GM12878 (cell line): Measurements from ENCODE around the gene GCK. TPM values are rescaled to one million over a fixed set of nuclear protein-coding genes. Genes with fewer than 3 reads are reported as not detected.

Experiments used
- polyA plus RNA-seq, 11 experiments: library from polyadenylated mRNA; depleted of rRNA in 4 of 11; unstranded in 6 of 11; stranded (reverse) in 5 of 11; fragments of >200 nt; fragmentation: Nextera tagmentation in 4 of 11; fragmentation: Illumina TruSeq in 1 of 11; extraction: Ambion mirVana in 4 of 11; extraction: Trizol in 1 of 11; gene quantifications; 1 replicate in 1 of 11; 2 replicates in 10 of 11; pipeline versions ENCODE4 v1.2.1 to v1.2.3, GENCODE V29; 2011 to 2016; ENCODE audit warnings: inconsistent platforms in 2 of 11, missing spikeins in 2 of 11, low read depth in 1 of 11
- small RNA-seq: library from RNA; depleted of rRNA; stranded (forward); fragments of <200 nt; gene quantifications from one replicate; pipeline ENCODE3, GENCODE V24; 2014
- total RNA-seq, 4 experiments: library from RNA; depleted of rRNA in 3 of 4; stranded (reverse); fragments of >200 nt in 3 of 4; fragmentation: Illumina TruSeq in 1 of 4; extraction: Trizol in 1 of 4; gene quantifications; 2 replicates each; pipeline versions ENCODE4 v1.2.1 to v1.2.3, GENCODE V29; 2013 to 2021

GCK gene
- total and polyA plus RNA-seq, 10 of the 15 experiments (the other 5 are each of a cell fraction or from before 2014, with no cell fraction given), result 0.06 to 0.16 TPM; not detected in 8

Small RNA genes lying within 50 kb of the gene (small RNA-seq; reads per million reads assigned to genes)
- not detected for gene RNA5SP230

Other genes starting within 250 kb of the GCK start
Only the 7 nearest of the 9 such genes appear.
- gene PGAM2, start 123.9 kb downstream of the GCK start, total RNA-seq (2014; rRNA removed), result not detected in 2 replicates
- gene PGAM2, start 123.9 kb downstream of the GCK start, total RNA-seq (2014; rRNA removed; fragmentation: Illumina TruSeq; extraction: Trizol), result not detected in 2 replicates
- gene PGAM2, start 123.9 kb downstream of the GCK start, total RNA-seq (2021), result 0.24 TPM in 1 of 2 replicates, not detected in the other
- not detected in 2 replicates for gene PGAM2, start 123.9 kb downstream of the GCK start, polyA plus RNA-seq (2011; rRNA removed)
- gene PGAM2, start 123.9 kb downstream of the GCK start, polyA plus RNA-seq (2014; fragmentation: Illumina TruSeq; extraction: Trizol), result not detected in 2 replicates
- not detected for gene PGAM2, start 123.9 kb downstream of the GCK start, polyA plus RNA-seq (2014; fragmentation: Nextera tagmentation; extraction: Ambion mirVana)
- 0.13 TPM in 1 of 2 replicates, not detected in the other for gene PGAM2, start 123.9 kb downstream of the GCK start, polyA plus RNA-seq (2014; rRNA removed)
- not detected for gene PGAM2, start 123.9 kb downstream of the GCK start, polyA plus RNA-seq (2016; fragmentation: Nextera tagmentation; extraction: Ambion mirVana)
- 23.3 and 24.8 TPM in 2 replicates for gene POLM, start 106.9 kb downstream of the GCK start, total RNA-seq (2014; rRNA removed)
- 13.5 and 14.1 TPM in 2 replicates for gene POLM, start 106.9 kb downstream of the GCK start, total RNA-seq (2014; rRNA removed; fragmentation: Illumina TruSeq; extraction: Trizol)
- 33.8 and 37.8 TPM in 2 replicates for gene POLM, start 106.9 kb downstream of the GCK start, total RNA-seq (2021)
- 11.0 and 15.9 TPM in 2 replicates for gene POLM, start 106.9 kb downstream of the GCK start, polyA plus RNA-seq (2011; rRNA removed)
- gene POLM, start 106.9 kb downstream of the GCK start, polyA plus RNA-seq (2014; fragmentation: Illumina TruSeq; extraction: Trizol), result 8.0 and 16.1 TPM in 2 replicates
- 1 to 10 TPM; 3.1 to 4.6 TPM for gene POLM, start 106.9 kb downstream of the GCK start, polyA plus RNA-seq (2014; fragmentation: Nextera tagmentation; extraction: Ambion mirVana)
- gene POLM, start 106.9 kb downstream of the GCK start, polyA plus RNA-seq (2014; rRNA removed), result 39.4 and 41.5 TPM in 2 replicates
- 10 to 100 TPM; 22.0 to 23.2 TPM for gene POLM, start 106.9 kb downstream of the GCK start, polyA plus RNA-seq (2016; fragmentation: Nextera tagmentation; extraction: Ambion mirVana)
- gene AEBP1, start 85.1 kb downstream of the GCK start, total RNA-seq (2014; rRNA removed), result 0.06 TPM in 1 of 2 replicates, not detected in the other
- gene AEBP1, start 85.1 kb downstream of the GCK start, total RNA-seq (2014; rRNA removed; fragmentation: Illumina TruSeq; extraction: Trizol), result not detected in 2 replicates
- gene AEBP1, start 85.1 kb downstream of the GCK start, total RNA-seq (2021), result 0.16 and 0.23 TPM in 2 replicates
- gene AEBP1, start 85.1 kb downstream of the GCK start, polyA plus RNA-seq (2011; rRNA removed), result 0.09 and 0.20 TPM in 2 replicates
- gene AEBP1, start 85.1 kb downstream of the GCK start, polyA plus RNA-seq (2014; fragmentation: Illumina TruSeq; extraction: Trizol), result not detected in 2 replicates
- gene AEBP1, start 85.1 kb downstream of the GCK start, polyA plus RNA-seq (2014; fragmentation: Nextera tagmentation; extraction: Ambion mirVana), result not detected
- gene AEBP1, start 85.1 kb downstream of the GCK start, polyA plus RNA-seq (2014; rRNA removed), result 0.08 TPM in 1 of 2 replicates, not detected in the other
- under 1 TPM in 1 of 2 experiments, not detected in 1; 0.11 TPM for gene AEBP1, start 85.1 kb downstream of the GCK start, polyA plus RNA-seq (2016; fragmentation: Nextera tagmentation; extraction: Ambion mirVana)
- gene POLD2, start 65.9 kb downstream of the GCK start, total RNA-seq (2014; rRNA removed), result 149 and 169 TPM in 2 replicates
- 97.5 and 105 TPM in 2 replicates for gene POLD2, start 65.9 kb downstream of the GCK start, total RNA-seq (2014; rRNA removed; fragmentation: Illumina TruSeq; extraction: Trizol)
- 169 TPM in 2 replicates for gene POLD2, start 65.9 kb downstream of the GCK start, total RNA-seq (2021)
- 113 and 179 TPM in 2 replicates for gene POLD2, start 65.9 kb downstream of the GCK start, polyA plus RNA-seq (2011; rRNA removed)
- gene POLD2, start 65.9 kb downstream of the GCK start, polyA plus RNA-seq (2014; fragmentation: Illumina TruSeq; extraction: Trizol), result 61.8 and 118 TPM in 2 replicates
- 10 to 100 TPM; 19.1 to 42.7 TPM for gene POLD2, start 65.9 kb downstream of the GCK start, polyA plus RNA-seq (2014; fragmentation: Nextera tagmentation; extraction: Ambion mirVana)
- 193 and 194 TPM in 2 replicates for gene POLD2, start 65.9 kb downstream of the GCK start, polyA plus RNA-seq (2014; rRNA removed)
- 100 to 1,000 TPM; 266 to 287 TPM for gene POLD2, start 65.9 kb downstream of the GCK start, polyA plus RNA-seq (2016; fragmentation: Nextera tagmentation; extraction: Ambion mirVana)
- not detected in 2 replicates for gene MYL7, start 48.1 kb downstream of the GCK start, total RNA-seq (2014; rRNA removed)
- not detected in 2 replicates for gene MYL7, start 48.1 kb downstream of the GCK start, total RNA-seq (2014; rRNA removed; fragmentation: Illumina TruSeq; extraction: Trizol)
- gene MYL7, start 48.1 kb downstream of the GCK start, total RNA-seq (2021), result not detected in 2 replicates
- gene MYL7, start 48.1 kb downstream of the GCK start, polyA plus RNA-seq (2011; rRNA removed), result not detected in 2 replicates
- gene MYL7, start 48.1 kb downstream of the GCK start, polyA plus RNA-seq (2014; fragmentation: Illumina TruSeq; extraction: Trizol), result not detected in 2 replicates
- not detected for gene MYL7, start 48.1 kb downstream of the GCK start, polyA plus RNA-seq (2014; fragmentation: Nextera tagmentation; extraction: Ambion mirVana)
- not detected in 2 replicates for gene MYL7, start 48.1 kb downstream of the GCK start, polyA plus RNA-seq (2014; rRNA removed)
- 1 to 10 TPM in 1 of 2 experiments, not detected in 1; 1.9 TPM for gene MYL7, start 48.1 kb downstream of the GCK start, polyA plus RNA-seq (2016; fragmentation: Nextera tagmentation; extraction: Ambion mirVana)
- gene YKT6, start 11.5 kb upstream of the GCK start, total RNA-seq (2014; rRNA removed), result 72.0 and 78.8 TPM in 2 replicates
- 48.0 and 48.2 TPM in 2 replicates for gene YKT6, start 11.5 kb upstream of the GCK start, total RNA-seq (2014; rRNA removed; fragmentation: Illumina TruSeq; extraction: Trizol)
- gene YKT6, start 11.5 kb upstream of the GCK start, total RNA-seq (2021), result 70.1 and 74.6 TPM in 2 replicates
- 51.2 and 71.2 TPM in 2 replicates for gene YKT6, start 11.5 kb upstream of the GCK start, polyA plus RNA-seq (2011; rRNA removed)
- 65.7 and 69.7 TPM in 2 replicates for gene YKT6, start 11.5 kb upstream of the GCK start, polyA plus RNA-seq (2014; fragmentation: Illumina TruSeq; extraction: Trizol)
- 1 to 10 TPM; 1.7 to 3.9 TPM for gene YKT6, start 11.5 kb upstream of the GCK start, polyA plus RNA-seq (2014; fragmentation: Nextera tagmentation; extraction: Ambion mirVana)
- 95.2 and 103 TPM in 2 replicates for gene YKT6, start 11.5 kb upstream of the GCK start, polyA plus RNA-seq (2014; rRNA removed)
- gene YKT6, start 11.5 kb upstream of the GCK start, polyA plus RNA-seq (2016; fragmentation: Nextera tagmentation; extraction: Ambion mirVana), result 10 to 100 TPM; 68.0 to 75.1 TPM
- 0.16 and 0.17 TPM in 2 replicates for gene CAMK2B, start 136.2 kb upstream of the GCK start, total RNA-seq (2014; rRNA removed)
- not detected in 2 replicates for gene CAMK2B, start 136.2 kb upstream of the GCK start, total RNA-seq (2014; rRNA removed; fragmentation: Illumina TruSeq; extraction: Trizol)
- 0.23 and 0.24 TPM in 2 replicates for gene CAMK2B, start 136.2 kb upstream of the GCK start, total RNA-seq (2021)
- gene CAMK2B, start 136.2 kb upstream of the GCK start, polyA plus RNA-seq (2011; rRNA removed), result 0.06 and 0.11 TPM in 2 replicates
- gene CAMK2B, start 136.2 kb upstream of the GCK start, polyA plus RNA-seq (2014; fragmentation: Illumina TruSeq; extraction: Trizol), result 0.06 TPM in 1 of 2 replicates, not detected in the other
- gene CAMK2B, start 136.2 kb upstream of the GCK start, polyA plus RNA-seq (2014; fragmentation: Nextera tagmentation; extraction: Ambion mirVana), result not detected
- gene CAMK2B, start 136.2 kb upstream of the GCK start, polyA plus RNA-seq (2014; rRNA removed), result 0.06 and 0.22 TPM in 2 replicates
- not detected for gene CAMK2B, start 136.2 kb upstream of the GCK start, polyA plus RNA-seq (2016; fragmentation: Nextera tagmentation; extraction: Ambion mirVana)